HCT116 (cell line): ENCODE data around the gene KCNV2.

Source experiments
- CEBPB ChIP-seq: IDR thresholded peaks from 2 replicates; pipeline ENCODE4 v1.6.1; 2012; ENCODE audit warnings: low read depth
- CTCF ChIP-seq, 3 experiments: fragments of 200-600 bp in 1 of 3; sonication (generic) in 1 of 3; IDR thresholded peaks in 2 of 3; conservative IDR thresholded peaks in 1 of 3; 2 replicates each; pipeline ENCODE4 v1.5.1; 2012 to 2017; ENCODE audit warnings: low read depth in 2 of 3, low read length in 2 of 3, antibody characterized with exemption in 1 of 3, borderline replicate concordance in 1 of 3, control low read depth in 1 of 3, mild to moderate bottlenecking in 1 of 3, mixed read lengths in 1 of 3, mixed run types in 1 of 3, moderate library complexity in 1 of 3; ENCODE audit not compliant: insufficient read depth in 1 of 3
- EGR1 ChIP-seq: IDR thresholded peaks from 2 replicates; pipeline ENCODE4 v1.6.1; 2012; ENCODE audit warnings: low read depth
- EZH2 ChIP-seq: fragments of 200-600 bp; sonication (generic); IDR thresholded peaks from 2 replicates; pipeline ENCODE4 v1.6.1; 2017; ENCODE audit warnings: antibody characterized with exemption, mixed run types
- POLR2A ChIP-seq: IDR thresholded peaks from 2 replicates; pipeline ENCODE4 v1.7.0; 2011; ENCODE audit warnings: borderline replicate concordance; ENCODE audit not compliant: insufficient read depth, insufficient read length; ENCODE audit errors: extremely low read depth
- YY1 ChIP-seq: IDR thresholded peaks from 2 replicates; pipeline ENCODE4 v1.6.1; 2011; ENCODE audit warnings: low read length, low read depth, moderate library complexity, mild to moderate bottlenecking; ENCODE audit not compliant: insufficient replicate concordance; ENCODE audit errors: extremely low read depth

- TF ChIP-seq EGR1 = no peak
- no peak for TF ChIP-seq CEBPB
- TF ChIP-seq POLR2A = no peak
- TF ChIP-seq EZH2 = no peak
- no peak for TF ChIP-seq CTCF (IDR thresholded peaks at IDR 0.05 in 2 of 3, conservative IDR thresholded peaks at IDR 0.05 in 1 of 3; ENCODE audit: borderline replicate concordance in 1 of 3, insufficient read depth in 1 of 3, low read depth in 2 of 3, low read length in 2 of 3)
- no peak for TF ChIP-seq YY1
Measured at GRCh38 chr9:2758898-2759510, 41.7 kb downstream of the KCNV2 start.
